Measurements from ENCODE around the gene PALD1.

The PALD1 gene

GRCh38 chr10:70458329-70459060 is 20.1 kb upstream of the PALD1 start:
- peak; percentile 10 for DNase-seq

GRCh38 chr10:70459061-70459773 is 19.4 kb upstream of the PALD1 start:
- no peak for DNase-seq

- DNase-seq: no peak
Measured at GRCh38 chr10:70459774-70460490, 18.6 kb upstream of the PALD1 start.

- peak; percentile 48 for DNase-seq
Measured at GRCh38 chr10:70461397-70462348, 16.9 kb upstream of the PALD1 start.

- peak; percentile 31 for DNase-seq
Measured at GRCh38 chr10:70462349-70462984, 16.1 kb upstream of the PALD1 start.

- no peak for DNase-seq
Measured at GRCh38 chr10:70465278-70465677, 13.3 kb upstream of the PALD1 start.

- DNase-seq: no peak
Measured at GRCh38 chr10:70465832-70466231, 12.7 kb upstream of the PALD1 start.

- DNase-seq: no peak
Measured at GRCh38 chr10:70466951-70467350, 11.6 kb upstream of the PALD1 start.

GRCh38 chr10:70472799-70473454 is 5.6 kb upstream of the PALD1 start:
- DNase-seq: no peak

GRCh38 chr10:70474780-70475179 is 3.8 kb upstream of the PALD1 start:
- DNase-seq: no peak

GRCh38 chr10:70475661-70476060 is 2.9 kb upstream of the PALD1 start:
- no peak for DNase-seq

GRCh38 chr10:70476249-70477035 is 2.1 kb upstream of the PALD1 start:
- DNase-seq: no peak

- DNase-seq: peak; percentile 27
Measured at GRCh38 chr10:70477661-70478162, 855 bp upstream of the PALD1 start.

- no peak for DNase-seq
Measured at GRCh38 chr10:70479165-70479581, 606 bp downstream of the PALD1 start.

GRCh38 chr10:70479626-70480238 is 1.2 kb downstream of the PALD1 start:
- no peak for DNase-seq

GRCh38 chr10:70480239-70480861 is 1.8 kb downstream of the PALD1 start:
- DNase-seq: no peak

GRCh38 chr10:70481105-70481504 is 2.5 kb downstream of the PALD1 start:
- no peak for DNase-seq

- DNase-seq: no peak
Measured at GRCh38 chr10:70481831-70482530, 3.4 kb downstream of the PALD1 start.

Measured in hematopoietic multipotent progenitor cell treated with erythropoietin and hydrocortisone succinate and interleukin-3 and kit ligand, for 8 days (in vitro differentiated cells).